GM04503 (cell line): Measurements from ENCODE around the gene RNF125.
"Not testable (repeated sequence)": the region's sequence is repeated elsewhere in the genome, so short reads cannot be mapped to it uniquely, and the experiment has no call there.

ENCODE experiments used
- DNase-seq: peaks from one replicate; pipeline ENCODE4 v3.0.0-alpha.2; 2012; ENCODE audit warnings: low read depth

Gene RNF125

GRCh38 chr18:32018331-32019250 is at the start of gene RNF125:
Gene RNF125 (plus strand): TSS chr18:32018825. CDS start chr18:32018864, 39 bp downstream.
- no peak for DNase-seq

GRCh38 chr18:31970617-31971016 is 48.0 kb upstream of the RNF125 start:
- no peak for DNase-seq

- DNase-seq = no peak
These were observed 44.6 kb upstream of the RNF125 start for GRCh38 chr18:31973929-31974546.

GRCh38 chr18:31976242-31976641 is 42.4 kb upstream of the RNF125 start:
- DNase-seq = no peak

- DNase-seq = no peak
These were observed 41.3 kb upstream of the RNF125 start for GRCh38 chr18:31977270-31977872.

GRCh38 chr18:31978616-31979015 is 40.0 kb upstream of the RNF125 start:
- DNase-seq = no peak

- DNase-seq = no peak
These were observed 38.9 kb upstream of the RNF125 start for GRCh38 chr18:31979714-31980113.

- DNase-seq = no peak
These were observed 37.8 kb upstream of the RNF125 start for GRCh38 chr18:31980863-31981262.

- DNase-seq = no peak
These were observed 35.6 kb upstream of the RNF125 start for GRCh38 chr18:31983020-31983419.

GRCh38 chr18:31983976-31984375 is 34.6 kb upstream of the RNF125 start:
- DNase-seq = no peak

- DNase-seq = no peak
These were observed 27.8 kb upstream of the RNF125 start for GRCh38 chr18:31990823-31991222.

GRCh38 chr18:31996007-31996406 is 22.6 kb upstream of the RNF125 start:
- DNase-seq = no peak

GRCh38 chr18:31998880-31999412 is 19.7 kb upstream of the RNF125 start:
- no peak for DNase-seq

- not testable (repeated sequence) for DNase-seq
These were observed 17.5 kb upstream of the RNF125 start for GRCh38 chr18:32001141-32001540.

- DNase-seq = not testable (repeated sequence)
These were observed 14.8 kb upstream of the RNF125 start for GRCh38 chr18:32003822-32004221.

- no peak for DNase-seq
These were observed 8.4 kb upstream of the RNF125 start for GRCh38 chr18:32010124-32010721.

GRCh38 chr18:32011193-32011592 is 7.4 kb upstream of the RNF125 start:
- no peak for DNase-seq

- no peak for DNase-seq
These were observed 775 bp downstream of the RNF125 start for GRCh38 chr18:32019251-32019948.

GRCh38 chr18:32019949-32020625 is 1.5 kb downstream of the RNF125 start:
- DNase-seq = not testable (repeated sequence)

GRCh38 chr18:32021756-32022564 is 3.3 kb downstream of the RNF125 start:
- no peak for DNase-seq
